GM19025 (cell line): Measurements from ENCODE around the gene ATP8A2.

Experiments
- ATAC-seq: cut with Tn5 transposase; IDR thresholded peaks from one replicate; pipeline ENCODE4 v1.9.1; 2021; ENCODE audit warnings: mild to moderate bottlenecking, low read depth, moderate library complexity; ENCODE audit not compliant: unreplicated experiment

Gene ATP8A2

DNA sequence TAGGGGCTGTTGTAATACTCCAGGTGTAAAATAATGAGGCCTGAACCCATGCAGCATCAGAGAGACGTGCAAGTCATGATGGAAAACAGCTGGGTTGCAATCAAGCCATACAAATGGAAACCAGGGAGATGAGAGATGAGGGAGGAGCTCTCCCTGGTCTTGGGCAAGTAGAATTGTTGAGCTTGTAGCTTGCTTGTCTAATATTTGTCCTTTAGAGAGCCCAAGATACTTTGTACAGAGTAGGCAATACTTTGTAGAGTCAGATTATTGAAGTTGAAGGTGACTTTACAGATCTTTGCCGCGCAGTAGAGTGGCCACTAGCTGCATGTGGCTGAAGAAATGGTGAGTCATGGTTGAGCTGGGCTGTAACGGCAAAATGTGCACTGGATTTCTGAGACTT, 8.3 kb downstream of the ATP8A2 start:
- ATAC-seq: no peak

- no peak for ATAC-seq
These were observed 9.1 kb downstream of the ATP8A2 start for GRCh38 chr13:25380741-25381324.

DNA sequence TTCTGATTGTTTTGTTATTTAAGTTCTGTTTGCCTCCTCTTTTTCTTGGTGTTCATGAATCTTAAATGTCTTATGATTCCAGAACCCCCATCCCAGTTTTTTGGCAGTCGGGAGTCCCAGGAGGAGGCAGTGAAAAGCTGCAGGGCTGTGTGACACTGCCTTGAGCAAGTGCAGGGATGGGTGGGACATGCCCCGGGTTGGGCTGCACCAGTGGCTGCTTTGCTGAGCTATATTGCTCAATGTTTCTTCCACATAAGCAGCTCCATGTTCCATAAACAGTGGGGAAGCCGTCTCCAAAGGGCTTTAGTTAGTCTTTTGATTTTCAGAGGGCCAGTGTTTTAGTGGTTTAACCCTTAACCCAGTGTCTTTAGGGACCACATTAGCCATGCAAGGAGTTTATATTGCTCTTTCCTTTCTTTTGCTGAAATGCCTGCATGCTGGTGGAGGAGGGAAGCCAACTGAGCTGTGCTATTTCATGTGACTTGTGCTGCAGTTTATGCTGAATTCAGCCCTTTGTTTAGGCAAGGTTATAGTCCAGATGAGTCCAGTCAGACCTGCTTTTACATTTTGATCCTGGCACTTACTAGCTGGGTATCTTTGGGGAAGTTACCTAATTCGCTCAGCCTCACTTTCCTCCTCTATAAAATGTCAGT, 13.1 kb downstream of the ATP8A2 start:
- no peak for ATAC-seq

- no peak for ATAC-seq
These were observed 20.2 kb downstream of the ATP8A2 start for GRCh38 chr13:25391932-25392331.

DNA sequence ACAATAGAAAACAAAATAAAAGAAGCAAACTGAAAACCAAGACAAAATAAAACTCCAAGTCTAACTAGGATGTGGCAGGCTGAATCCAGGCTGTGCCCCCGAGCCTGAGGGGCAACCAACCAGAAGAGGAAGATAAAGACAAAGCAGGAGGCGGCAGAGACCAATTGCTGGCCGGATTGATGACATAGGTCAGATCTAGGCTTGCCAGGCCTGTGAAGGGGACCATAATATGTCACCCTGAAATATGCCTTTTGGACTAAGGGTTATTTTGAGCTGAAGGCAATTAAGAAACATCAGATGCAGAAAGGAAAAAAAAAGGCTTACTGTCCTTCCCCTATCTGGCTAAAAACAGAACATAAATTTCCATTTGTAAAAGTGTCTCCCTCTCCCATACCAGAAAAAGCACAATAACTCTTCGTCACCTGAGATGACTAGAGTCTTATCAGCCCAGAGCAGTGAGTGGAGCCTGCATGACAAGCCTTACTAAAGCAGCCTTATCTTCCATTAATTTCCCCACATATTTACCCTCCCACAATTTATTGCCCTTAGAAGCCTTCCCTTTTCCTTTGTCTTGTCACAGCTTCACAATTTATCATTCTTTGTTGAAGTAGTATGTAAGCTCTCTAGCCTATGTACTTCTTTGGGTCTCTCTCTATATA, 22.8 kb downstream of the ATP8A2 start:
- no peak for ATAC-seq

GRCh38 chr13:25397763-25398162, 26.0 kb downstream of the ATP8A2 start:
- ATAC-seq: no peak

DNA sequence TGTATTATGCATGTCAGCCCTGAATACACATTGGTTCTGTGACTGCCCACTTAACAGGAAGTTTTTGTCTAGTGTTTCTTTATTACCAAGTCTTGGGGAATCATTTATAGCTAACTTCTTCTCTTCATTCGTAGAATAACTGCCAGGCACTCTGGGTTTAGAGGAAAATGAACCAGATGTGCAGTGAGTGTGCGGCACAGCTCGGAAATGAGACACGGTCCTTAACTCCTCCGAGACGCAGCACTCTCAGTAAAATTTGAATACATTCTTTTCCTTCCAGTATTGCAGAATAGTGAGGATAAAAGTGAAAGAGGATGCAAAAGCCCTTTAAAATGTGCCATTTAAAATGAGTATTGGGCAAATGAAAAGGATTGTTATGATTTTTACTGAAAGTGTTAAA, 29.2 kb downstream of the ATP8A2 start:
- no peak for ATAC-seq

GRCh38 chr13:25401958-25402357, 30.2 kb downstream of the ATP8A2 start:
- no peak for ATAC-seq

GRCh38 chr13:25406377-25406776, 34.6 kb downstream of the ATP8A2 start:
- ATAC-seq: no peak

DNA sequence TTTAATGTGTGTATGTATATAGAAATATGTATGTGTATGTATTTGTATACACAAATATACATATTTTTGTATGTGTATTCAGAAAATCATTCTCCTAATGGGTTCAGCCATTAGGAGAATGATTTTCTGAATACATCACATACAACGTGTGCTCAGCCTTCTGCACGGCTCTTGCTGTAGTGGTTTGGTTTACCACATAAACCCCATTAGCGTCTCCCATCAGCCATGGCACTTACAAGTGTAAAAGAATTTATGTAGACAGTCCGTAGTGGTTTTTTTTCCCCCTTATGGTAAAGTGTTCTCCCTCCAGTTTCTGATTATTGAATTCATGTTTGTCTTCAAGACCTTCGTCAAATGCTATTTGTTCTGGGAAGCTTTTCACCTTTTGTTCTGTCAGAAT, 38.2 kb downstream of the ATP8A2 start:
- ATAC-seq: no peak

DNA sequence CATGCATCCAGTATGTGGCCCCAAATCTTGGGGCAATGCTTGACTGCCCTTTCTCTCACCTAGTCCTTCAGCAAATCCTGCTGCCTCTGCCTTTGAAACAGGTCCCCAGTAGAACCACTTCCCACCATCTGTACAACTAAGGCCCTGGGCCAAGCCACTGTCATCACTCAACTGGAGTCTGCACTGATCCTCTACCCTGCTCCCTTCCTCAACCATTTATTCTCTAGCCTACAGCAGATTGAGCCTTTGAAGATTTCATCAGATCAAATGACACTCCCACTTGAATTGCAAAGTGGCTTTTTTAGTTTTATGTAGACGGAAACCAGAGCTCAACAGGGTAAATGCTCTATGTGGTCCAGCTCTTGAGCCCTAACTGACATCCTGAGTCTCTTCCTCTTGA, 43.5 kb downstream of the ATP8A2 start:
- no peak for ATAC-seq

- ATAC-seq: no peak
These were observed 45.8 kb downstream of the ATP8A2 start for GRCh38 chr13:25417535-25417934.

DNA sequence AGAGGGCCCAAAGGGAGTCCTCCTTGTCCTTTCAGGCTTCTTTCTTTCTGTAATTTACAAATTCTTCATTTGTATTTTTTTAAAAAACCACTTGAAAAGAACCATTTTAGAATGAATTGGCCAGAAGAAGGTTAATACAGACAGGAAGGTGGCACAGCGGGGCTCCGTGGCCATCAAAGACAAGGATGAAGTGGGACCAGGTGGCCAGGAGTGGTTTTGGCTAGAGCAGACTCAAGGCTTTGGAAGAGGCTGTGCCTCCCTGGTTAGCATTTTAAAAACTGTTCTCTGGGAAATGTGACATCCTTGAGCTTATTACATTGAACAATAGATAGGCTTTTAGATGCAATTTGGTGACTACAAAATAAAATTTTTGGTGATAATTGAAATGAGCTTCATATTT, 48.4 kb downstream of the ATP8A2 start:
- ATAC-seq: no peak

DNA sequence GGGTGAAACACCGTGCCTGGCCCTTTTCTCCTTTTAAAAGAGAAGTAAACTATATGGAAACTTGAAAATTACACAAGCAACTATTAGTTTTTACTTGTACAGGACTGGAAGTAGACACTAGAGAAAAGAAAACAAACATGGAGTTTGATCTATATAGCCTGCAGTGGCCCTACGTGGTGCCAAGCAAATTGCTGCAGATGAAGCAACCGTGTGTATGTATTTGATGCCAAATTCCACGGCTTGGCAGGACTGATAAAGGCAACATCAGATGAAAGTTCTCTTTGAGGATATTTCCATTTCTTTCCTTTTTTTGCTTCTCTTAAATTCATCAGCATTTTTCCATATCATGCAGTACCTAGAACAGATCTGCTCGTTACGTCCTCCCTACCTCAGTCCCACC, 49.8 kb downstream of the ATP8A2 start:
- ATAC-seq: no peak

- no peak for ATAC-seq
These were observed 50.4 kb downstream of the ATP8A2 start for GRCh38 chr13:25422153-25422552.

DNA sequence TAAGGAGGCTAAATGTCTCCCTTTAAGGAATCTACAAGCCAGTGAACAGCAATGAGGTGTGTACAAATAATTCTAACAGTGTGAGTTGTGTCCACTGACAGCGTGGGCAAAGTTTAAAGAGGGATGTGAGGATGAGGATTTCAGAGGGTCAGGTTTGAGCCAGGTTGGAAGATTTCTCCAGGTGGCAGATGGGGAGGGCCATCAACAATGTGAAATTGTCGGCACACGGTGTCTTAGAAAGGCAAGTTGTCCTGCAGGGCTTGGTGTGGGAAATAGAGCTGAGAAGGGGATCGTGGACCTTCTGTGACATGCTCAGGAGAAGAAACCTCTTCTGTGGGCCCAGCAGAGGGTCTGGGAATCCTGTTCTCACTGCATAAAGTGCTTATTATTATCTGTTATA, 52.1 kb downstream of the ATP8A2 start:
- no peak for ATAC-seq

GRCh38 chr13:25429466-25429865, 57.7 kb downstream of the ATP8A2 start:
- ATAC-seq: no peak

DNA sequence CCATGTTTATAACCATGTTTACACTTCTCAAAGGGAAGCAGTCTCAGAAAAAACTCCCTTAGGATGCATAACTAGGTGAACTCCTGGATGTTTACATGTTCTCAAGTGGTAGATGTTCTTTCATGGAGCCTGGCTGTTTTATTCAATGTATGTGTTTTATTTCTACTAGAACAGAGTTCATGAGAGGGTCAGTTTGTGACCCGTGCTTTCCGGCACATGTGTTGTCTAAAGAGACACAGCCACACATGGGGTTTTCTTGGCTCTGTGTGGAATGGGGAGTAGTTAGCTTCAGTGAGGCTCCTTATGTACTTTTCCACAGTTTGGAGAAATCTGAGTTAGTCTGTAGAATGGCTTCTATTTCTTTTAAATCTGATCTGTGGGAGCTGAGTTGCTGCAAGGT, 60.9 kb downstream of the ATP8A2 start:
- no peak for ATAC-seq

DNA sequence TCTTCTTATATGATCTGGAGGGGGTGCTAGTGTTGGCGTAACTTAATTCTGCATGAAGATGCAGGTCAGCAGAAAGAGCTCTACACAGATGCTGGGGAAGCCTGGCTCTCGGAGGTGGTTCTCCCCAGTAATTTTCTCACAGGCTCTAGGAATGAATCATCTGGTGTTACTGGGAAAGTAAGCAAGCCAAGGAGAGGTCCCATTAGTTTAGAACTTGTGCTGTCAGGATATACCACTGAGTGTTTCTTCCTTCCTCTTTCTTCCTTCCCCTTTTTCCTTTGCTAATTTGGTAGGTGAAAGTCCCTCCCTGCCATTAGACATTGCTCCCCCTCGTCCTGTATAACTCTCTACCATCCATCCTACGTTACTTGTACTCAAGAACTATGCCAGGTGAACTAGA, 68.3 kb downstream of the ATP8A2 start:
- no peak for ATAC-seq

- ATAC-seq: no peak
These were observed 74.5 kb downstream of the ATP8A2 start for GRCh38 chr13:25446261-25446660.

DNA sequence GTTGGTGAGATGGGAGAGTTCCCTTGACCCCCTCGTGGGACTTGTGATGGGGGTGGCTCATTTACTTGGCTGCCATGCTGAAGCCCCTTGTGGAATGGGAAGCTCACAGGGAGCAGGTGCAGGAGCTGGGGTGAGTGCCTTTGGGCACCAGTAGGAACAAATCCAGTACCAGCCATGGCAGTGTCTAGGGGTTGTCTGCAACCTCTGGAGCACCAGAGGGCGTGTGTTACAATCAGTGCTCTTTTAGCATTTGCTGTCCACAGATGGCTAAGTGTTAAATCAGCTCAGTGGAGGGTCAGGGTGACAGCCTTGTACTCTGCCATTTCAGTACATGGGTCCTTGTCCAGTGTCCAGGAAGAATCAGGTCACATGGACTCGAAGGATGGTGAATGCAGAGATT, 75.6 kb downstream of the ATP8A2 start:
- ATAC-seq: no peak

DNA sequence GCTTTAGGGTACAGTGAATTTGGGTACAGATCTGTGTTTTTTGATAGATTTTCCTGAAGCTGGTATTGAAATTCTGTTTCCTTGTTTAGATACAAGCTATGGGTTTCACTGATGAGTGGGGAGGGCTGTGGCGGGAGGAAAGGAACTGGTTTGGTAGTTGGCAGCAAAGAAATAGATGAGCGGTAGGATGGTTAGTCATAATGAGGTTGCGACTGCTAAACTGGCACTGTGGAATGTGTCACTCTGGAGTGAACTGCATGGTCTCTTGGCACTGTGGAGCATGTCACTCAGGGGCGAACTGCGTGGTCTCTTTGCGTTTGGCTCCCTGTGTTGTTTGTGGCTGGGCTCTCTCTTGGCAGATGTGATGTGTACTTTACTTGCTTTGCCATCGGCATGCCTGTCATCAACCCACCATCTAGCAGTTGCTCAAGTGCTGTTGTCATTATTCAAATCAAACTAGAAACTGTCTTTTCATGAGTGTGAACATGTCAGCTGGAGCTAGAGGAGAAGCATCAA, 82.1 kb downstream of the ATP8A2 start:
- ATAC-seq: no peak
